Measurements from ENCODE around the gene SFTPA2. TPM values are rescaled to one million over a fixed set of nuclear protein-coding genes. Genes with fewer than 3 reads are reported as not detected.

Gene SFTPA2
- total and polyA plus RNA-seq, 2 of the 4 experiments (the other 2 are of a cell fraction): not detected

- peaks cover 16% of the 10 kb centered on the region for H3K27me3 ChIP-seq (ENCODE audit: control insufficient read depth, insufficient read depth, low read length)
- POLR2A ChIA-PET (ENCODE audit: unreplicated experiment): no interaction called here
- no peak overlapping the region for H3K4me2 ChIP-seq (ENCODE audit: low read depth, low read length)
- dilution Hi-C loops (cut with HindIII; ENCODE audit: low sequenced_read_pairs, unreplicated experiment): no loop called here
- no peak overlapping the region for H3K56ac ChIP-seq (ENCODE audit: extremely low read depth, insufficient read depth, low read length)
- H2BK15ac ChIP-seq (ENCODE audit: low read depth, low read length): no peak overlapping the region
- intact Hi-C loops (cut with micrococcal nuclease): no loop called here
- no peak overlapping the region for H2BK120ac ChIP-seq (ENCODE audit: low read depth, low read length)
- H3K4me1 ChIP-seq (ENCODE audit: control insufficient read depth, insufficient read depth, low read length): no peaks in the 10 kb centered on the region
- H3K4me3 ChIP-seq (ENCODE audit: insufficient read depth, low read depth, low read length): no peak overlapping the region
- no peak for ATAC-seq (ENCODE audit: low read depth)
- no peaks in the 10 kb centered on the region for H3K79me1 ChIP-seq (ENCODE audit: low read depth in 1 of 2, low read length in 2 of 2)
- H4K20me1 ChIP-seq (ENCODE audit: insufficient read depth, low read length): no peaks in the 10 kb centered on the region
- H3K9me1 ChIP-seq (ENCODE audit: insufficient read depth, low read length): no peaks in the 10 kb centered on the region
- H4K91ac ChIP-seq (ENCODE audit: insufficient read depth, low read depth, low read length): no peak overlapping the region
- H2BK20ac ChIP-seq (ENCODE audit: low read depth, low read length): no peak overlapping the region
- H3K23ac ChIP-seq (ENCODE audit: low read depth, low read length): no peak overlapping the region
- H4K8ac ChIP-seq (ENCODE audit: low read depth in 2 of 2, low read length in 2 of 2): no peak overlapping the region
- H3K9ac ChIP-seq (ENCODE audit: low read depth, low read length): no peak overlapping the region
- H3K9me3 ChIP-seq (ENCODE audit: control insufficient read depth, insufficient read depth, low read length): peaks cover 4% of the 10 kb centered on the region; the same call in 1 of the 2 replicates
- TF ChIP-seq RCOR1 (IDR thresholded peaks at IDR 0.05; ENCODE audit: insufficient replicate concordance, low read length) (no peak), ELK1 (IDR thresholded peaks at IDR 0.05; ENCODE audit: borderline replicate concordance, low read depth, low read length) (no peak), POLR2A (IDR thresholded peaks at IDR 0.05; ENCODE audit: low read depth, low read length) (no peak), BHLHE40 (IDR thresholded peaks at IDR 0.05; ENCODE audit: low read depth, low read length) (no peak), FOS (IDR thresholded peaks at IDR 0.05; ENCODE audit: low read depth, low read length) (no peak), CHD1 (IDR thresholded peaks at IDR 0.05; ENCODE audit: low read depth, low read length) (no peak), MXI1 (IDR thresholded peaks at IDR 0.05; ENCODE audit: borderline replicate concordance, low read depth, low read length) (no peak), CTCF (conservative IDR thresholded peaks at IDR 0.05; ENCODE audit: low read depth, low read length) (no peak), RFX5 (IDR thresholded peaks at IDR 0.05; ENCODE audit: low read depth, low read length) (no peak), SMC3 (IDR thresholded peaks at IDR 0.05; ENCODE audit: low read depth, low read length) (no peak), MAFK (IDR thresholded peaks at IDR 0.05; ENCODE audit: low read depth, low read length) (no peak), CEBPB (IDR thresholded peaks at IDR 0.05; ENCODE audit: low read depth, low read length) (no peak), NFE2L2 (IDR thresholded peaks at IDR 0.05; ENCODE audit: low read depth, low read length) (no peak)
- H2AK9ac ChIP-seq (replicated peaks; ENCODE audit: low read depth, low read length, poor library complexity): no peak overlapping the region
- H2BK5ac ChIP-seq (ENCODE audit: low read depth, low read length, poor library complexity, severe bottlenecking): no peak overlapping the region
- H4K5ac ChIP-seq (ENCODE audit: low read depth, low read length): no peak overlapping the region
- DNase-seq: no peak
- H3K27ac ChIP-seq (ENCODE audit: insufficient read depth, low read length): no peak overlapping the region
- no peak overlapping the region for H2AK5ac ChIP-seq (ENCODE audit: low read depth, low read length)
- CTCF ChIA-PET: no interaction called here
- no TSS peak for BruUV-seq (replicated peaks)
- in situ Hi-C loops (cut with MboI; ENCODE audit: low sequenced_read_pairs): loop anchor here (10.0 kb wide), 1 partner anchor 231 kb away; no protein-coding TSS in a partner anchor
- no peak overlapping the region for H3K14ac ChIP-seq (replicated peaks; ENCODE audit: low read depth, low read length)
- H3K36me3 ChIP-seq (ENCODE audit: control insufficient read depth, insufficient read depth, low read length): no peaks in the 10 kb centered on the region
- no peak overlapping the region for H3K4ac ChIP-seq (ENCODE audit: low read depth, low read length)
- H3K18ac ChIP-seq (ENCODE audit: low read depth, low read length): no peak overlapping the region
- no peak overlapping the region for H2AFZ ChIP-seq (replicated peaks; ENCODE audit: low read length, poor library complexity)
Measured at GRCh38 chr10:79605308-79605707, 45.1 kb upstream of the SFTPA2 start.
